Activated CD4-positive, CD25-positive, alpha-beta regulatory T cell treated with anti-CD3 and anti-CD28 coated beads, Interleukin-2, amount 50 U/mL, for 72 hours (primary cell): Measurements from ENCODE around the gene DBH.
A peak's percentile ranks its signal among the peaks of the same experiment; 100 is the strongest.

Source experiments
- DNase-seq: peaks from one replicate; pipeline ENCODE4 v3.0.0; 2021

The DBH gene

DNA sequence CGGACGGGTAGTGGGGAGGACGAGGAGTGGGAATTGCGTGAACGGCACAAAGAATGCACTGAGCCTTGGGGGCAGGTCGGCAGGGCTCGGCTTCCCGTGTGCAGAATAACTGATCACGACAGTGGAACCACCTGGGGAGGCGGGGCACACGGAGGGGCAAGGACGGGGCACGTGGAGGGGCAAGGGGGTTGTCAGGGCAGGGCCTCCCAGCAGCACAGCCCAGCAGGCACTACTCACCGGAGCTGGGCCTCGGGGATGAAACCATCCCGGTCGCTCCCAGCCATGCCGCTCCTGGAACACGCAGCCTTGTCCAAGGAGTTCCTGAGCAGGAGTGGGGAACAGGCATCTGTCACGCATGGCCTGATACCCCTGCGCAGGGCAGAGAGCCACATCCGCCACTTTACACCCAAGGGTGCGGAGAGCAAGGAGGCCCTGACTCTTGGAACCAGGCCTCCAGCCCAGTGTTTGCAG lies 68.6 kb downstream of the DBH start:
- DNase-seq = peak; percentile 21

DNA sequence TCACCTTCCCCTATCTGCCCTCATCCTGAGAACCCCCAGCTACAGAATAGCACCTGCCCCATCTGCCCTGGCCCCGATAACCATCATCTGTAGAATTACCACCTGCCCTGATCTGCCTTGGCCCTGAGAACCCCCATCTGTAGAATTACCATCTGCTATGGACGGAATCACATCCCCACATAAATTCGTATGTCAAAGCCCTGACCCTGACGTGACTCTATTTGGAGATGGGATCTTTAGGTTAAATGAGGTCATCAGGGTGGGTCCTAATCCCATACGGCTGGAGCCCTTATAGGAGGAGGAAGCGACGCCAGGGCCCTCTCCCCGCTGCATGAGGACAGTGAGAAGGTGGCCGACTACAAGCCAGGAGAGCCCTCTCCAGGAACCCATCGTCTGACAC lies 69.4 kb downstream of the DBH start:
- peak; percentile 24 for DNase-seq

DNA sequence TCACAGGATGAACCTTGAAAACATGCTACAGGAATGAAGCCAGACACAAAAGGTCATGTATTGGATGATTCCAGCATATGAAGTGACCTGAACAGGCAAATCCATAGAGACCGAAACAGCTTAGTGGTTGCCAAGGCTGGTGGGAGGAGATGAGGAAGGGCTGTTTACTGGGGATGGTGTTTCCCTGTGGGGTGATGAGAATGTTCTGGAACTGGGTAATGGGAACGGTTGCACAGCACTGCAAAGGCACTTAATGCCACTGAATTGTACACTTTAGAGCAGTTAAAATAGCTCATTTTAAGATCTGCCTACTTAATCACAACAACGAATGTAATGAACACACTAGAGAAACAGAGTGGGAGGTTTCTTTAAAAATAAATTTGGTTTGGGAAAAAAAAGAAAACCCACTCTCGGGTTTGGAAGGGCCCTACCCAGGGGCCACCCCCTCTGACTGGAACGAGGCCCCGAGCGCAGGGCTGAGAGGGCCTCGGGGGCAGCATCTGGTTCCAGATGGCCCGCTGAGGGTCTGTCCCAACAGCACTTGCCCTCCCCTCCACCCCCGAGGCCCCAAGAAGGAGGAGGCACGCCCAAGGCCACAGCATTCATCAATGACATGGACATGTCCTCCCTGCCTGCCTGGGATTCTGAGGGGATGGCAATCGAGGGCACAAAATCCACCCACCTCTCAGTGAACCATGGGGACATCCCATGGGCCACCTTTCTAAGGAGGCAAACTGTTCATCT lies 70.3 kb downstream of the DBH start:
- DNase-seq = no peak

DNA sequence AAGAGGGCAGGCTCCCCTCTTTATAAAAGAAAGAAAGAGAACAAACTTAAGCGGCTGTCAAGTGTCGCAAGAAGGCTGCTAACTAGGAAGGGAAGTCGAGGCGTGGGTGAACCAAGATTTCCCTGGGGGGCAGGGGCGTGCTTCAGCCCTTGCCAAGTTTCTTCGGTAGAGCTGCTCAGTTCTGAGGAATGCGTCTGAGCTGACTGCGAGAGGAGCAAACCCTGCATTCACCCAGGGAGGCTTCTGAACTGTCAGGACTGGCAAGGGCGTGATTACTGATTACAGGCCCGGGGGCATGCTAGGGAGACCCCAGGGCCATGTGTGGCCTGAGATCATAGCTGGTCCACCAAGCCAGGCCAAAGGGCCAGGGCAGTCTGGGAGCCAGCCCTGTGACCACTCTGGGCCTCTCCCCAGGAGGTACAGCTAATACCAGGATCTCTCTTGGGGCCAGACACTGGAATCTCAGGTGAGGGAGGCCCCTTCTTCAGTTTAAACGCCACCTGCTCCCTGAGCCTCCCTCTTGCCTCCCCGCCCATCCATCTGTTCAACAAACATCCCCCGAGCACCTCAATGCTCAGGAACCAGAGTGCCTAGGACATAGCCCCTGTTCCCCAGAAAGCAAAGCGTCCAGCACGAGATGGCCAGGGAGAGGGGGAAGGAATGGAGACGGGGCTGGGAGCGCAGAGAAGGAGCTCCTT lies 71.1 kb downstream of the DBH start:
- no peak for DNase-seq

DNA sequence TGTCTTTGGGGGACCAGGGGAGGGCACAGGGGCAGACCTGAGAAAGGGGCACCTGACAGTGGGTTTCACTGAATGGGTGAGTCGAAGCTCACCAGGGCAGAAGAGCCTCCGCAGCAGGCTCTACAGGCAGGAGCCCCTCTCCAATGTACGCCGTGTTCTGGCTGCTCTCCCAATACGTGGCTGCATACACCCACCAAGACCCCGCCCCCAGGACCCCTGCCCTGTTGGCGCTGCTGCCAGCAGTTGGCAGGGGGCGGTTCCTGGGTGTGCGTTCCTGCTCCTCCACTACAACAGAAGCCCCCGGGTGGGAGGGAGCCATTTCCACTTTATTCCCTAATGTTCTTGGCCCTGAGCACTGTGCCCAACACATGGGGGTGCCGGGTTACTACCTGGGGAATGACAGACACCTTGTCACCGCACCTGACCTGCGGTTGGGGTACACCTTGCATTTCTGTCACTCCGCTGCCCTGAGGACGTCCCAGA lies 71.6 kb downstream of the DBH start:
- no peak for DNase-seq

DNA sequence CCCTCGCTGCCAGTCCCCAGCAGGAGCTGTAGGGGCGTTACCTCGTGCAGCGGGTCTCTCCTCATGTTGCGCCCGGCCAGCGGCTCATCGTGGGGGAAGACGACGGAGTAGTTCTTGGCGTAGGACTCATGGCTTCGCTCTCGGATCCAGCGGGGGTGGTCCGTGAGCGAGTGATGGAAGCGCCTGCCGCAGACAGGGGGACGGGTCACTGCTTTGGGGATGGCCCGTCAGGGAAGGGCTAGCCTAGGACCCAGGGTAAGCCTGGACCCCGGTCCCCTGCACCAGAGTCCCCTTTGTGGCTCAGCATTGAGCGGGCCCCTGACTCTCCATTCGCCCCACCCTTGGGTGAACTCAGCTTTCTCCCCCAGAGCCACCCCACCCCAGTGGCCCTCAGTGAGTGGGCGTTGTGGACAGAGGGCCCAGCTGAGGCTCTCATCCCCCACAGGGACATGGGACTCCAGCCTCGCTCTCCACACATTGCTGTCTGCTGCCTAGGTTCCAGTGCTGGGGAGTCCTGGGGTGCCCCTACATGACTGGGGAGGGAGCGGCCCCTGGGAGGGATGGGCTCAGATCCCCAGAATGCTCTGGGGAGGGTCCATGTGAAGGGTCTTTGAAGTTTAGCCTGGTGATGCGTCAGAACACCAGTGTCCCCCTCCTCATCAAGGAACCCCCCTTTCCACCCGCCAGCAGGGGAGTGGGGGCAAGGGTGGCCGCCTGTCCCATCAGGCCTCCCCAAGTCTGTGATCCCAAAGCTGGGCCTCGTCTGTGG lies 72.3 kb downstream of the DBH start:
- no peak for DNase-seq
